Measurements from ENCODE around the gene ZEB2.

DNA sequence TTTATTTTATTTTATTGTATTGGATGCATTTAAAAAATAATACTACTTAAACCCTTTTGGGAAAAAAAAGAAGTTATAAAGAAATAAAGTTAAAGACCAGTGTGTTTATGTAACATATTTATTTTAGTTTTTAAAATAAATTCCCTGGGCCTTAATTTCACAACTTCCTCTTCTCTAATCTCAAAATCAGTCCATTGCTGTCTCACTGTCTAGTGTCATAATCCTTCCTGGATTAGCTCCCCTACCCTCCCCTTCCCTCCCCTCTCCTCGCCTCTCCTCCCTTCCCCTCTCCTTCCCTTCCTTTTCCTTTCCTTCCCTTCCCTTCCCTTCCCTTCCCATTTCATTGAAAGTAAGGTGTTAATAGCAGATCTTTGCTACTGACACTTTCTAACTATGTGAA is 40.3 kb upstream of the ZEB2 start:
- TF ChIP-seq, protein P1, sequence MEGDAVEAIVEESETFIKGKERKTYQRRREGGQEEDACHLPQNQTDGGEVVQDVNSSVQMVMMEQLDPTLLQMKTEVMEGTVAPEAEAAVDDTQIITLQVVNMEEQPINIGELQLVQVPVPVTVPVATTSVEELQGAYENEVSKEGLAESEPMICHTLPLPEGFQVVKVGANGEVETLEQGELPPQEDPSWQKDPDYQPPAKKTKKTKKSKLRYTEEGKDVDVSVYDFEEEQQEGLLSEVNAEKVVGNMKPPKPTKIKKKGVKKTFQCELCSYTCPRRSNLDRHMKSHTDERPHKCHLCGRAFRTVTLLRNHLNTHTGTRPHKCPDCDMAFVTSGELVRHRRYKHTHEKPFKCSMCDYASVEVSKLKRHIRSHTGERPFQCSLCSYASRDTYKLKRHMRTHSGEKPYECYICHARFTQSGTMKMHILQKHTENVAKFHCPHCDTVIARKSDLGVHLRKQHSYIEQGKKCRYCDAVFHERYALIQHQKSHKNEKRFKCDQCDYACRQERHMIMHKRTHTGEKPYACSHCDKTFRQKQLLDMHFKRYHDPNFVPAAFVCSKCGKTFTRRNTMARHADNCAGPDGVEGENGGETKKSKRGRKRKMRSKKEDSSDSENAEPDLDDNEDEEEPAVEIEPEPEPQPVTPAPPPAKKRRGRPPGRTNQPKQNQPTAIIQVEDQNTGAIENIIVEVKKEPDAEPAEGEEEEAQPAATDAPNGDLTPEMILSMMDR (IDR thresholded peaks at IDR 0.05) = no peak
- TF ChIP-seq POLR2A (IDR thresholded peaks at IDR 0.05) = no peak

Data from adrenal gland (tissue), 5 donors.